ENCODE measurements around the gene CFAP65. TPM values are rescaled to one million over a fixed set of nuclear protein-coding genes. Genes with fewer than 3 reads are reported as not detected.

Gene CFAP65
- not detected for total RNA-seq
- long read RNA-seq, donor 1, result 0 reads
- long read RNA-seq, donor 2, result 0 reads

GRCh38 chr2:219041252-219041651 is at the start of gene CFAP65:
Gene CFAP65 (minus strand): TSS chr2:219041516. CDS start chr2:219039048, 2,468 bp downstream.
- intact Hi-C loops (cut with DNase I), result loop anchor here in 1 of 2 donors (5.0 kb wide), 1 partner anchor 276 kb away; no protein-coding TSS in a partner anchor
- DNase-seq (ENCODE audit: low spot score), result peak; percentile 68

GRCh38 chr2:219090436-219091299 is 49.4 kb upstream of the CFAP65 start:
- intact Hi-C loops (cut with DNase I), result no loop called here
- DNase-seq (ENCODE audit: low spot score), result no peak

- no peak for DNase-seq (ENCODE audit: low spot score)
- intact Hi-C loops (cut with DNase I), result no loop called here
Measured at GRCh38 chr2:219089330-219089729, 48.0 kb upstream of the CFAP65 start.

GRCh38 chr2:219087848-219088247 is 46.5 kb upstream of the CFAP65 start:
- intact Hi-C loops (cut with DNase I), result no loop called here

GRCh38 chr2:219087361-219087760 is 46.0 kb upstream of the CFAP65 start:
- intact Hi-C loops (cut with DNase I), result no loop called here
- no peak for DNase-seq (ENCODE audit: low spot score)

More at GRCh38 chr2:219087848-219088247, 46.5 kb upstream of the CFAP65 start:
- DNase-seq (ENCODE audit: low spot score), result no peak

GRCh38 chr2:219086196-219086595 is 44.9 kb upstream of the CFAP65 start:
- DNase-seq (ENCODE audit: low spot score), result no peak
- intact Hi-C loops (cut with DNase I), result no loop called here

- no peak for DNase-seq (ENCODE audit: low spot score)
- intact Hi-C loops (cut with DNase I), result no loop called here
Measured at GRCh38 chr2:219084791-219085190, 43.5 kb upstream of the CFAP65 start.

GRCh38 chr2:219082332-219082958 is 41.1 kb upstream of the CFAP65 start:
- intact Hi-C loops (cut with DNase I), result no loop called here
- DNase-seq (ENCODE audit: low spot score), result no peak

GRCh38 chr2:219081701-219082331 is 40.5 kb upstream of the CFAP65 start:
- intact Hi-C loops (cut with DNase I), result no loop called here
- DNase-seq (ENCODE audit: low spot score), result no peak

GRCh38 chr2:219081096-219081495 is 39.8 kb upstream of the CFAP65 start:
- intact Hi-C loops (cut with DNase I), result no loop called here
- no peak for DNase-seq (ENCODE audit: low spot score)

GRCh38 chr2:219079417-219079816 is 38.1 kb upstream of the CFAP65 start:
- DNase-seq (ENCODE audit: low spot score), result no peak

GRCh38 chr2:219078951-219079350 is 37.6 kb upstream of the CFAP65 start:
- intact Hi-C loops (cut with DNase I), result no loop called here
- DNase-seq (ENCODE audit: low spot score), result no peak

More at GRCh38 chr2:219079417-219079816, 38.1 kb upstream of the CFAP65 start:
- intact Hi-C loops (cut with DNase I), result no loop called here

GRCh38 chr2:219078126-219078525 is 36.8 kb upstream of the CFAP65 start:
- intact Hi-C loops (cut with DNase I), result no loop called here

GRCh38 chr2:219076253-219076652 is 34.9 kb upstream of the CFAP65 start:
- DNase-seq (ENCODE audit: low spot score), result no peak
- intact Hi-C loops (cut with DNase I), result no loop called here

More at GRCh38 chr2:219078126-219078525, 36.8 kb upstream of the CFAP65 start:
- no peak for DNase-seq (ENCODE audit: low spot score)

GRCh38 chr2:219073413-219074129 is 32.3 kb upstream of the CFAP65 start:
- intact Hi-C loops (cut with DNase I), result no loop called here

GRCh38 chr2:219072741-219073250 is 31.5 kb upstream of the CFAP65 start:
- intact Hi-C loops (cut with DNase I), result no loop called here
- no peak for DNase-seq (ENCODE audit: low spot score)

More at GRCh38 chr2:219073413-219074129, 32.3 kb upstream of the CFAP65 start:
- peak; percentile 48 for DNase-seq (ENCODE audit: low spot score)

- intact Hi-C loops (cut with DNase I), result no loop called here
Measured at GRCh38 chr2:219071131-219071816, 30.0 kb upstream of the CFAP65 start.

GRCh38 chr2:219065484-219065883 is 24.2 kb upstream of the CFAP65 start:
- intact Hi-C loops (cut with DNase I), result no loop called here
- DNase-seq (ENCODE audit: low spot score), result no peak

More at GRCh38 chr2:219071131-219071816, 30.0 kb upstream of the CFAP65 start:
- peak; percentile 31 for DNase-seq (ENCODE audit: low spot score)

All from posterior vena cava (tissue), 2 donors.